Naive B cell (primary cell): ENCODE measurements around the gene GUCA2A. TPM values are rescaled to one million over a fixed set of nuclear protein-coding genes. Genes with fewer than 3 reads are reported as not detected.

ENCODE experiments used
- ATAC-seq, 2 donors: fragments of 150-1000 bp; cut with Tn5 transposase; 2 replicates each; pipeline ENCODE4 v1.10.0; 2021; ENCODE audit warnings: low read depth in 2 of 2, mild to moderate bottlenecking in 2 of 2, moderate library complexity in 2 of 2
- DNase-seq: peaks from one replicate; pipeline ENCODE4 v3.0.0; 2022
- H3K27ac Mint-ChIP-seq, 6 donors: one replicate each; pipeline ENCODE4 v1.8.0; 2020 to 2022; ENCODE audit warnings: mild to moderate bottlenecking in 6 of 6, mixed read lengths in 6 of 6, moderate library complexity in 5 of 6, inconsistent platforms in 2 of 6
- H3K27me3 Mint-ChIP-seq, 3 donors: one replicate each; pipeline ENCODE4 v1.8.0; 2021 to 2022; ENCODE audit warnings: mixed read lengths in 3 of 3, mild to moderate bottlenecking in 1 of 3
- H3K36me3 Mint-ChIP-seq, 2 donors: one replicate each; pipeline ENCODE4 v1.8.0; 2020 to 2022; ENCODE audit warnings: mixed read lengths in 2 of 2, inconsistent platforms in 1 of 2, mild to moderate bottlenecking in 1 of 2
- H3K4me1 Mint-ChIP-seq, 3 donors: one replicate each; pipeline ENCODE4 v1.8.0; 2020 to 2022; ENCODE audit warnings: mixed read lengths in 3 of 3, inconsistent platforms in 1 of 3, mild to moderate bottlenecking in 1 of 3, moderate library complexity in 1 of 3
- H3K4me3 Mint-ChIP-seq, 8 donors: one replicate each; pipeline ENCODE4 v1.8.0; 2020 to 2022; ENCODE audit warnings: mild to moderate bottlenecking in 8 of 8, mixed read lengths in 8 of 8, moderate library complexity in 8 of 8, inconsistent platforms in 2 of 8
- H3K9me3 Mint-ChIP-seq, 7 donors: one replicate each; pipeline ENCODE4 v1.8.0; 2020 to 2022; ENCODE audit warnings: mixed read lengths in 7 of 7, mild to moderate bottlenecking in 5 of 7, inconsistent platforms in 2 of 7, moderate library complexity in 1 of 7
- polyA plus RNA-seq, 6 donors: library from polyadenylated mRNA; unstranded; fragments of 300-500 nt; fragmentation: Illumina TruSeq; gene quantifications; one replicate each; pipeline ENCODE4 v1.2.3, GENCODE V29; 2021; ENCODE audit warnings: low read depth in 6 of 6

GUCA2A gene
- polyA plus RNA-seq, 6 donors from 2014 or later = not detected

DNA sequence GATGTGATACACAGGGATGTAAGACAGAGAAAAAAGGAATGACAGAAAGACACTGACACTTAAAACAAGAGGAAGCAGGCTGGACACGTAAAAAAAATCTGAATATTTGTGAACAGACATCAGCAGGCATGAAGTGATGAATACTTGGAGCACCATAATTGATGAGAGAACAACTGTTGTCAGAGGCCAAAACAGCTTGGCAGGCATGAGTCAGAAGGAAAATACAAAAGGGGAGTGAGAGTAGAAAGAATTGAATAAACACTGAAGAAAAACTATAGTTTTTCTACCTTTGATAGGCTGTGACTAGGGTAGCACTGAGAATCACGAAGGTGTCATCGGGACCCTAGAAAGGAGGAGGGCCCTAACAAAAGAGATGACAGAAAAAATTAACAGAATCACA, 21.6 kb upstream of the GUCA2A start:
- no peaks in the 10 kb centered on the region for H3K9me3 Mint-ChIP-seq
- peaks cover 45 to 47% of the 10 kb centered on the region in 2 donors for H3K36me3 Mint-ChIP-seq
- DNase-seq (no peak), ATAC-seq (no peak)
- peak overlapping the region in 2 of 6 donors; percentile 33 to 70 for H3K27ac Mint-ChIP-seq
- no peaks in the 10 kb centered on the region for H3K27me3 Mint-ChIP-seq
- H3K4me1 Mint-ChIP-seq = peaks cover 0 to 11% (median 2%) of the 10 kb centered on the region in 3 donors
- no peak overlapping the region for H3K4me3 Mint-ChIP-seq

DNA sequence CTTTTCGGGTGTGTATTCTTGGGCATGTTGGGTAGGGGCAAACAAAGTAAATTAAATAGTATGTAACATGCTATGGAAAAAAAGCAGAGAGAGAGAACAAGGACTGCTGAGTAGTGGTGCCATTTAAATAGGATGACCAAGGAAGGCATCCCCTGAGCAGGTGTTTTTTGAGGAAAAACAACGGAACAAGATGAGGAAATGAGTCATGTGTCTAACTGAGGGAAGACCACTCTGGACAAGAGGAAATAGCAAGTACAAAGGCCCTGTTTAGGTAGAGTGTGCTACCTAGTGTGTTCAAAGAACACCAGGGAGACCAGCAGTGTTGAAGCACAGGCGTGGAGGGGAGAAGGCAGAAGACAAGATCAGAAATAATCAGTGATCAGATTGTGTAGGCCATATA, 20.1 kb upstream of the GUCA2A start:
- Mint-ChIP-seq H3K4me3 (no peak overlapping the region), H3K27me3 (no peaks in the 10 kb centered on the region), H3K27ac (no peak overlapping the region), H3K9me3 (no peaks in the 10 kb centered on the region), H3K4me1 (peaks cover 0 to 11% (median 2%) of the 10 kb centered on the region in 3 donors), H3K36me3 (peaks cover 33 to 37% of the 10 kb centered on the region in 2 donors)
- no peak for DNase-seq
- ATAC-seq = no peak

DNA sequence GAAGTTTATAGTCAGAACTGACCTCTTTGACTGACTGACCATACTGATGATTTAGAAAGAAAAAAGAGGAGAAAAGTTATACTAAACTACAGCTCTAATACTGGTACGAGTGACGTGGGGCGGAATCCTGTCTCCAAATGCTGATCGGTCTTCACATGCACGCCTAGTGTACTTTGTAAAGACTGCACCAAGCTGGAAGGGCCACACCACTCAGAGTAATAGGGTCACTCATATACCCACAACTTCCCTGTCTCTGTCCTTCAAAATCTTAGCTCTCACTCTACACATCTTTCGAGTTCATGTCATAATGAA, 19.4 kb upstream of the GUCA2A start:
- Mint-ChIP-seq H3K9me3 (no peaks in the 10 kb centered on the region), H3K4me3 (no peak overlapping the region), H3K4me1 (peaks cover 0 to 11% (median 2%) of the 10 kb centered on the region in 3 donors), H3K27me3 (no peaks in the 10 kb centered on the region), H3K27ac (no peak overlapping the region), H3K36me3 (peaks cover 27 to 37% of the 10 kb centered on the region in 2 donors)
- DNase-seq = no peak
- no peak for ATAC-seq

DNA sequence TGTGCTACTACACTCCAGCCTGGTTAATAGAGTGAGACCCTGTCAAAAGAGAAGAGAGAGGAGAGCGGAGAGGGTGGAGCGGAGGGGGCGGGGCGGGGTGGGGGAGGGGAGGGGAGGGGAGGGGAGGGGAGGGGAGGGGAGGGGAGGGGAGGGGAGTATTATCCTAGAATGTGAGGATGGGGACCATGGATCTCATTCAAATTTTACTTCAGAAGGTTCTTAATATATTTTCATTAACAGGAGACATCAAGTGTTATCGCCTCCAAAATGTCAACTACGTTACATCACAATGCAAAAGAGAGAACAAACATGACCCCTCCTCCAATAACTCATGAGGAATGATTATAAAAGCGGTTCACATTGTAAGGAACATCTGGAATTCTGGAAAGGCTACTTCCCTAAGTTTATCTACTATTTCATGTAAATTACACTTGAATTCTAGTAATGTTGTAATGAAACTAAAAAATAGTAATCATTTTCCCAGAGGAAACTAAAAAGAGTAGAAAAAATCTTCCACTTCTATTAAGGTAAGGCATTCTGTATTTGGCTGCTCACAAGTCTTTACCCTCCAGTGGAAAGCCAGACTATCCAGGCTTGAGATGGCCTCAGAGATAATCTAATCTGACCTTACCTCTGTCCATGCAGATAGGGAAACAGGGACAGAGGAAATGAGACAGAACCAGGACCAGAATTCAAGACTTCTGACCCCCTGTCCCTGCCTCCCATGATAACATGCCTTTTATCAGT, 18.8 kb upstream of the GUCA2A start:
- Mint-ChIP-seq H3K36me3 (peaks cover 27 to 37% of the 10 kb centered on the region in 2 donors), H3K27me3 (no peaks in the 10 kb centered on the region), H3K4me3 (no peak overlapping the region), H3K27ac (peak overlapping the region in 1 of 6 donors; percentile 27), H3K9me3 (no peaks in the 10 kb centered on the region), H3K4me1 (peaks cover 0 to 11% (median 2%) of the 10 kb centered on the region in 3 donors)
- DNase-seq (no peak), ATAC-seq (no peak)

DNA sequence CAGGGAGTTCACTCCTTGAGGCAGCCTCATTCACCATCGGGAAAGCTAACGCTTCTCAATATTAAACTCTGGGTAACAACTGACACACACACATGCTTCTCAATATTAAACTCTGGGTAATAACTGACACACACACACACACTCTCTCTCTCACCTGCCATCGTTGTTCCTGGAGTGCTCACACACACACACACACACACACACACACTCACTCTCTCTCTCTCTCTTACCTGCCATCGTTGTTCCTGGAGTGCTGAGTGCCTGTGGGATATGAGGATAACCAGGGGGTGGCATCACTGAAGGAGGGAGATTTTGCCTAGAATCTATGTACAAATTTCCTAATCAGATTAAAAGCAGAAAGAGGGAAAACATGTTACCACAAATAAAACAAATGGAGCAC, 17.1 kb upstream of the GUCA2A start:
- H3K27ac Mint-ChIP-seq = peak overlapping the region in 4 of 6 donors; percentile 7 to 60 (median 10)
- DNase-seq (no peak), ATAC-seq (no peak)
- H3K4me3 Mint-ChIP-seq = no peak overlapping the region
- H3K9me3 Mint-ChIP-seq = no peaks in the 10 kb centered on the region
- no peaks in the 10 kb centered on the region for H3K27me3 Mint-ChIP-seq
- H3K4me1 Mint-ChIP-seq = peaks cover 0 to 7% (median 2%) of the 10 kb centered on the region in 3 donors
- H3K36me3 Mint-ChIP-seq = peaks cover 17 to 22% of the 10 kb centered on the region in 2 donors

DNA sequence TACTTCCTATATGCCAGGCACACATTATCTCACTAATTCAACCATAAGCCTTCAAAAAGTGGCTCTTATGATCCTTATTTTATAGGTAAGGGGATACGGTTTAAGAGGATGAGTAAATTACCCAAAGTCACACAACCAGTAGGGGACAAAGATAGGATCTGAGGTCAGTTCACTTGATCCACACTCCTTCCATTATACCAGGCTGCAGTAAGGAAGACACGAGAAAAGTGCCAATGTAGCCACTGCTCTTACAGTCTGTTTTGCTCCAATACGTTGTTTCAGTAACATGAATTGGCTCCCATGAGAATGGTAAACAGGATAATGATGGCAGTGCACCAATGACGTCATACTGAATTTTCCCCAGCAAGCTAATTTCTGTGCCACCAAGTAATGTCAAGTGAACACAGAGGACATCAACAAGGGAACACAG, 15.4 kb upstream of the GUCA2A start:
- no peak for ATAC-seq
- no peak overlapping the region for H3K4me3 Mint-ChIP-seq
- H3K36me3 Mint-ChIP-seq = peaks cover 10 to 12% of the 10 kb centered on the region in 2 donors
- peaks cover 0 to 7% (median 2%) of the 10 kb centered on the region in 3 donors for H3K4me1 Mint-ChIP-seq
- peak overlapping the region in 3 of 6 donors; percentile 29 to 73 (median 61) for H3K27ac Mint-ChIP-seq
- DNase-seq = no peak
- H3K27me3 Mint-ChIP-seq = no peaks in the 10 kb centered on the region
- no peaks in the 10 kb centered on the region for H3K9me3 Mint-ChIP-seq

DNA sequence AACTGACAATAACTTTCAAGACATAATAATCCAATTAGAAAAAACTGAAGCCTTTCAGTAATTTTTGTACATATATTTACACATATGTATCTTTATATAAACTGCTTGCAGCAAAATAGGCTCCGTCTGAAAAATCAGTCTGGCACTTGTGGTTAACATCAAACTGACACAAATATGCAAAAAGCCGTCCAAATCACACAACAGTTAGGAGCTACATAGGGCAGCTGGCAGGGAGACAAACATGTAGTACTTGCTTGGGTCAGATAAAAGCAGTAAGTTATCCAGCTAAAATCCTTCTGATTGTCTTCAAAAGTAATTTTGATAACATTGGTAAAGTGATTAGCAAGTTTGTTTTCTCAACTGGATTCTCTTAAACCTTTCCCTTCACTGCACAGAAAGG, 14.7 kb upstream of the GUCA2A start:
- no peaks in the 10 kb centered on the region for H3K27me3 Mint-ChIP-seq
- DNase-seq (no peak), ATAC-seq (no peak)
- H3K9me3 Mint-ChIP-seq = no peaks in the 10 kb centered on the region
- peaks cover 3 to 7% of the 10 kb centered on the region in 2 donors for H3K36me3 Mint-ChIP-seq
- H3K27ac Mint-ChIP-seq = peak overlapping the region in 2 of 6 donors; percentile 61 to 77
- H3K4me3 Mint-ChIP-seq = no peak overlapping the region
- peaks cover 0 to 4% (median 2%) of the 10 kb centered on the region in 3 donors for H3K4me1 Mint-ChIP-seq

DNA sequence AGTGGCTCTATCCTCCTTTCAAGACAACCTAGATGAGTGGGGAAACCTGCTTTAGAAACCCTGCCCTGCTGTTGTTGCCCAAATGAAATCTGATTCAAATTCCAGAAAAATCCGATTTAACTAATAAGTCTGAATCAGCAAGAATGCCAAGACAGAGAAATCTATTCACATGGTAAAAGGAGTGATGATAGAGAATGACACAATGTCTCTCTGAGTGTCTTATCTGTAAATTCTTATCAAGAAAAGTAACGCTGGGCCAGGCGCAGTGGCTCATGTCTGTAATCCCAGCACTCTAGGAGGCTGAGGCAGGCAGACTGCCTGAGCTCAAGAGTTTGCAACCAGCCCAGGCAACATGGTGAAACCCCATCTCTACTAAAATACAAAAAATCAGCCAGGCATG, 13.7 kb upstream of the GUCA2A start:
- Mint-ChIP-seq H3K4me3 (no peak overlapping the region), H3K4me1 (peaks cover 0 to 4% (median 2%) of the 10 kb centered on the region in 3 donors), H3K27ac (peak overlapping the region in 3 of 6 donors; percentile 20 to 88 (median 27)), H3K36me3 (peaks cover 0 to 3% of the 10 kb centered on the region in 2 donors), H3K27me3 (no peaks in the 10 kb centered on the region), H3K9me3 (no peaks in the 10 kb centered on the region)
- ATAC-seq = no peak
- DNase-seq = no peak

DNA sequence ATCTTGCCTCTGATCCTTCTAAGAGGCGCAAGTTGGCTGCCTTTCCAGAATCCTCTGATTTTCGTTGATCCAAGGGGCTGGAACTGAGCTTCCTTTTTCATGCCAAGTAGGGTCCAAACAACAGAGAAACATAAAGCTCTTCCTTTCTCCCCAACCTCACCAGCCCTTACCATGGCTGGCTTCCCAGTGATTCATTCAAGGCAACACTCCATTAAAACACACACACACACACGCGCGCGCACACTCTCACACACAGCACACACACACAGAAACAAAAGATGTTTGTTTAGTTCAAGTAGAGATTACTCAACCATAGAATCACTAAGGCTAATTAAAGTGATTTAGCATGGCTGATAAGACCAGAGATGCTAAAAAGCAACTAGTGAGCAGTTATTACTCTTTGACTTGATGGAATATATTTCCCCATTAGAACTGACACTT, 13.0 kb upstream of the GUCA2A start:
- peaks cover 0 to 3% of the 10 kb centered on the region in 2 donors for H3K36me3 Mint-ChIP-seq
- peak overlapping the region in 4 of 6 donors; percentile 12 to 57 (median 34) for H3K27ac Mint-ChIP-seq
- ATAC-seq = no peak
- no peak overlapping the region for H3K4me3 Mint-ChIP-seq
- peaks cover 0 to 4% (median 0%) of the 10 kb centered on the region in 3 donors for H3K4me1 Mint-ChIP-seq
- DNase-seq = no peak
- no peaks in the 10 kb centered on the region for H3K27me3 Mint-ChIP-seq
- no peaks in the 10 kb centered on the region for H3K9me3 Mint-ChIP-seq

DNA sequence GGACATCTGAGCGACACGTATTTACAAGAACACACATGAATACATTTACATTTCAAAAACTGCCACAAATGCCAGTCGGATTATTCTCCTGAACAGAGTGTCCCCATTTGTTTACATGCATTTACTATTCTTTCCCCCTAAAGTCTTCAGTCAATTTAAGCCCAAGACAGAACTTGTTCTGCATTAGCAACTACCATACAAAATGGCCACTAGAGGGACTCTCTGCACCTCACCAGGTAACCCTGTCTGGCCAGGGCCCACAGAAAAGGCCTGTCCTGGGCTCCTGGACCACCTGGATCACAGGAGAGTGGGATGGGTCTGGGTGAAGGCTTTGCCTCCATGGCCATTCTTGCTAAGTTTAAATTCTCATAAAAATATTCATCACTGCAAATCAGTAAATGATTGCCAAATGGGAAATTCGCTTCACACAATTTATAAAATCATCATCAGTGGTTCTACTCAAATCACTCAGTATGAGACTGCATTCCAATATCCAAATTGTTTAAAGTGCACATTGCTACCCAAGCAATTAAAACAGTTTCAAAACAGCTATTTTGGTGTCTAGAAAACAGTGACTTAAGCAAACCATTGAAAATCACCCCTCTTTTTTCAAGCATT, 12.5 kb upstream of the GUCA2A start:
- Mint-ChIP-seq H3K36me3 (peaks cover 0 to 3% of the 10 kb centered on the region in 2 donors), H3K4me3 (no peak overlapping the region), H3K27me3 (no peaks in the 10 kb centered on the region), H3K27ac (peak overlapping the region in 2 of 6 donors; percentile 20 to 49), H3K9me3 (no peaks in the 10 kb centered on the region), H3K4me1 (peaks cover 0 to 4% (median 0%) of the 10 kb centered on the region in 3 donors)
- ATAC-seq (peak; percentile 38 to 49), DNase-seq (peak; percentile 17)

DNA sequence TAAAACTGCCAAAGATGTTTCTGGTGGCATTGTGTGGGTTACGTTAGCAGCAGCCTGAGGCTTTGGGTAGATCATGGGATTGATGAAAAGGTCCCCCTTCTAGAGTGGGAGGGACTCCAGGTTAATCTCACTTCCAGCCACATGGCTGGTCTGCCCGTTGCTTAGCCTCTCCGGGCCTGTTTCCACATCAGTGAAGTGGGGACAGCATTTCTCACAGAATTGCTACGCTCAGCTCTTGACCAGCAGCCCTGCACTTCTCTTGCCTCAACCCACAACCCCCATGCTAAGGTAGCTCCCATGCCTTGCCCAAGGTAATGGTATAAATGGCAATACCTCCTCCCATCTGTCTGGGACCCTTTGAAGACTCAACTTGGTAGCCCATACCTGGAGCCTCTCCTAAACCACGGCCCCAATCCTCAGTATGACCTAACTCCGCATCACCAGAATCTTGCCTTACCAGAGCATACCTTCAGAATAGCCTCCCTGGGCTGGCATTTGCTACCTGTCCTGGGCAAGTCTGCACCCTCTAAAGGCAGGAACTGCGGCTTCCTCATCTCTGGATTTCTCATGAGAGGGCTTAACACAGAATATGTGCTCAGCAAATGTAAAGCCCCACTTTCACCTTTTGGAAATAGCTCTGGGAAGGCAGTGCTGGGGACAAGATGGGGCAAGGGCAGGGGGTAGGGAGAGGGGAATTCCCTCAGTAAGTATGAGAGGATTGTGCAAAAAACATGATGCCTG, 10.9 kb upstream of the GUCA2A start:
- peak overlapping the region in 1 of 6 donors; percentile 36 for H3K27ac Mint-ChIP-seq
- DNase-seq = no peak
- no peaks in the 10 kb centered on the region for H3K9me3 Mint-ChIP-seq
- no peak overlapping the region for H3K4me3 Mint-ChIP-seq
- no peaks in the 10 kb centered on the region for H3K4me1 Mint-ChIP-seq
- H3K36me3 Mint-ChIP-seq = no peaks in the 10 kb centered on the region
- H3K27me3 Mint-ChIP-seq = no peaks in the 10 kb centered on the region
- no peak for ATAC-seq

DNA sequence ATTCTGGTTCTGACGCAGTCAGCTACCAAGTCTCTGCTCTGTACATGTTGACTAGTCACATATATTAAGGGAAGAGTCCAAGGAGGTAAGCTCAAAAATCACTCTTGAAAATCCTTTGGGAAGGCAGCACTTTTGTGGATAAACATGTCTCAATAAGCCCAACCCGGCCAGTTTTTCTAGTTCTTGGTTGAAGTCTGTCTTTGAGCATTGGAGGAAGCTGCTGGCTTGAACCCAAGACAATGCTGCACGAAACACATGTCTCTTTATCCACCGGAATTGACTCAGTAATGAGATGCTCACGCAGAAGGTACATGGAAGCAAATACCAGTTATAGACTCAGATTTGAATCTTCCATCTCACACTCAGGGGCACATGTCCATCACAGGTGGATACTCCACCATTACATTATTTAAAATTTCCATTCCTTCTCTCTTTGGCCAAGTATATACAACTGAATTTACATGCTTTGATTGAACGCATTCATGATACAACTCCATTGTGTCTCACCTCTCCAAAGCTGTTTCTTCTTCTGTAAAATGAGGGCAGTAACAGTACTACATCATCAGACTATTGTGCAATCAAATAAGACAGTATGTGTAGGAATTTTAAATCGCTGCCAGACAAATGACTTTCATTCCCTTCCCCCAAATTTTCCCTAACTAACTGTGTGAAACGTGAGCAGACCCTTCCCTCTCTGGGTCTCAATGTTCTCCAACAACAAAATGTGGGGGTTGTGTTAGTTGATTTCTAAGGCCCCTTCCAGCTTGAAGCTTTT, 9.6 kb upstream of the GUCA2A start:
- no peaks in the 10 kb centered on the region for H3K9me3 Mint-ChIP-seq
- ATAC-seq (no peak), DNase-seq (no peak)
- H3K27ac Mint-ChIP-seq = peak overlapping the region in 2 of 6 donors; percentile 57 to 70
- no peaks in the 10 kb centered on the region for H3K4me1 Mint-ChIP-seq
- H3K4me3 Mint-ChIP-seq = no peak overlapping the region
- H3K27me3 Mint-ChIP-seq = no peaks in the 10 kb centered on the region
- no peaks in the 10 kb centered on the region for H3K36me3 Mint-ChIP-seq
